ENCODE results near the gene FOXN1.
A peak's percentile ranks its signal among the peaks of the same experiment; 100 is the strongest.

Gene FOXN1

DNA sequence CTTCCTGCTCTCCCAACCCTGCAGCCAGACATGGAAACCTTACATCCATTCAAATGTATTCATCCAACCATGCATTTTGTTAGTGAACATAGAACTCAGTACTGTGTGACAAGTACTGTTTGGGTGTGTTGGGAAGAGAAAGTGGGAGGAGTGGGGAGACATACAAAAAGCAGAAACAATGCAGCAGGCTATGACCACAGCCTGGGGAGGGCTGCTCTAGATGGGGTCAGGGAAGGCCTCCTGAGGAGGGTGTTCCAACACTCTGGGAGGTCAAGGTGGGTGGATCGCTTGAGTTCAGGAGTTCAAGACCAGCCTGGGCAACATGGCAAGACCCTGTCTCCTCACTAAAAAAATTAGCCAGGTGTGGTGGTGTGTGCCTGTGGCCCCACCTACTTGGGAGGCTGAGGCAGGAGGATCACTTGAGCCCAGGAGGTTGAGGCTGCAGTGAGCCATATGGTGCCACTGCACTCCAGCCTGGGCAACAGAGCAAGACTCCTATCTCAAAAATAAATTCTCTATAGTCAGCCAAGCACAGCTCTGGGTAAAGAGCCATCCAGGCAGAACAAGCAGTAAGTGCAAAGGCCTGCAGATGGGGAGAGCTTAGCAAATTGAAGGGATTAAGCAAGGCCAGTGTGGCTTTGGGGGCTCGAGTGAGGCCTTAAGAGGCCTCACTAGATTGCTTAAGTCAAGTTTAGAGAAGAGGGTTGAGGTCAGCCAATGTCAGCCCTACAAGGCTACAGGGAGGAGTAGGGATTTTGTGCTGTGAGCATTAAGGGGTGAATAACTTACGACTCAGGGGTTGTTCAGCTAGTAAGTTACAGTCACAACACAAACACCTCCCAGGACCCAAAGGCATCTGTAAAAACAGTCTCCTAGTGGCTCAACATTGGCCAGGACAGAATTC, 27.2 kb upstream of the FOXN1 start:
- DNase-seq = no peak

DNA sequence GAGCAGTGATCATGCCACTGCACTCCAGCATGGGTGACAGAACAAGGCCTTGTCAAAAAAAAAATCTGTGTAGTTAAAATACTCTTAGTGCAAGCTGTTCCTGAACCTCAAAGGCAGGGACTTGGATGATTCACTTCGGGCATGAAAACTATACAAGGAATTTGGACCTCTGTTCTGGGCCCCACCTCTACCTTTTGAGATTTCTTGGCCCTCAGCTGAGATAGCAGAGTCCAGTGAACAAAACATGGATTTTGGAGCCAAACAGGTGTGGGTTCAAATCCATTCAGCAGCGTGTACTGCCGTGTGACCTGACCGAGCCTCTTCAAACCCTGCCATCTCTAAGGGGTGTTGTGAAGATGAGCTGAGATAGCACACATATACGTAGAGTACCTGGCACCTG, 25.9 kb upstream of the FOXN1 start:
- DNase-seq = no peak

DNA sequence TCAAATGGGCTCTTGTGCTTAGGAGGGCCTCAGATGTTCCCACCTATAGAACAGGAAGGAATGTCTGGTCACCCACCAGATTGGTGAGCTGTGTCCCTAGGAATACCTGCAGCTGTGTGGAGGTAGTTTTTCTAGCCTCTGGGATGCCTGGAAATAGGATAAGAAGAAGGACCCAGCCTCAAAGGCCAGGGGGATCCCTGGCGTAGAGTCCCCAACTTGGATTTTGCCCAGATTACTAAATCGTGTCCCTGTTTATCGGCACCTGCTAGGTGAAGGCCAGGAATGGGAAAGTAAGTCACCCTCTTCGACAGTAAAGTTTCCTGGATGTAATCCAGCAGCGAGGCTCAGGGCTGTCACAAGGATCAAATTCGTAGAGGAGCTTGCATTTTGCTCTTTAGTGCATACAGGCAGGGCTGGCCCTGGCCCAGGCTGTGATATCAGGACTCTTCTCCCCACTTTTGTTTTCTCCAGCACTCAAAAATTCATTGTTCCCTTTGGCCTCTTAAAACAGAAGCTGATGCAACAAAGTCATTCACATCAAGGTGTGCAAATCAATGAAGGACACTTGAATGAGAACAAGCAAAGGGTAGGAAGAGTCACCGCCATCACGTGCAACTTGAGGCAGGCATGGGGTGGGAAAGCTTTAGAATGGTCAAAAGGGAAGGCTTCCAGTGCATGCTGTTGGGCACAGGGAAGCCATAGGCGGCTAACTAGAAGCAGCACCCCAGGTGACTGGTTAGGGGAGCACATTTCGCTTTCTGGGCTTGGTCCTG, 25.2 kb upstream of the FOXN1 start:
- no peak for DNase-seq

DNA sequence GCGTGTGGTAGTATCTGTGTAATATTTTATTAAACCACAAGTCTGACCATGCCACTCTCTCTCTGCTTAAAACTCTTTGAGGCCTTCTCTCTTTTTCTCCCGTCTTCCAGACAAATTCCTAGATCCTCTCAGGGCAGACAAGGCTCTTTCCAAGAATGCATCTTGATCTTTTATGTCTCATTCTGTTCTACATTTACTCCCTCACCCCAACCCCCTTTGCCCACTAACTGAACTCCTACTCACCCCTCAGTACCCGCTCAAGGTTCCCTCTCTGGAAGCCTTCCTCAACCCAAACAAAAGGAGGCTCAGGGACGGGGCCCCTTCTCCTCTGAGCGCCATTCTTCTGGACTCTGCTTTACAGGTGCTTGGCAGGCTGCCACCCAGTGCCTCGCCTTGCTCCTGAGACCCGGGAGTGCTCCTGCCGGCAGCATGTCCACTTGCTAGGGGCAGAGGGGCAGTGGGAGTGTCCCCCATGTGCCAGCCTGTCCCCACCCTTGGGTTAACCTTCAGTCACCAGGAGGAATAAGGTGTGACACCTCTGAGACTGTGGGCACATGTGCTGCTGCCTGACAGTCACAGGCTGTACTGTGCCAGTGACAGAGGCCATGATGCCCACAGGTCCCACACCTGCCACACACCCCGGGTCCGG, 23.5 kb upstream of the FOXN1 start:
- DNase-seq = no peak

DNA sequence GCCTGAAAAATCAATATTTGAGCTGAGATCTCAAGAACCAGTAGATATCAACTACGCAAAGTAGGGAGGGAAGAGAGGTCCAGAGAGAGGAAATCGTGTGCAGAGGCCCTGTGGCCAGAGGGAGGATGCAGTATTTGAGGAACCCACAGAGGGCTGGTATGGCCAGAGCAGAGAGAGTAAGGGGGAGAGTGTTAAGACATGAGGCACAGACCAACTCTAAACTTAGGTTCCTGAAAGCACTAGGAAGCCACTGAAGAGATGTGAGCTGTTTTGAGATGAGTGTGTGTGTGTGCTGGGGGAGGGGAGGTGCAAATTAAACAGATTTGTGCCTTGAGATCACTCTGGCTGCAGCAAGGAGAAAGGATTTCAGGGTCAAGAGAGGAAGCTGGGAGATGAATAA, 21.9 kb upstream of the FOXN1 start:
- no peak for DNase-seq

DNA sequence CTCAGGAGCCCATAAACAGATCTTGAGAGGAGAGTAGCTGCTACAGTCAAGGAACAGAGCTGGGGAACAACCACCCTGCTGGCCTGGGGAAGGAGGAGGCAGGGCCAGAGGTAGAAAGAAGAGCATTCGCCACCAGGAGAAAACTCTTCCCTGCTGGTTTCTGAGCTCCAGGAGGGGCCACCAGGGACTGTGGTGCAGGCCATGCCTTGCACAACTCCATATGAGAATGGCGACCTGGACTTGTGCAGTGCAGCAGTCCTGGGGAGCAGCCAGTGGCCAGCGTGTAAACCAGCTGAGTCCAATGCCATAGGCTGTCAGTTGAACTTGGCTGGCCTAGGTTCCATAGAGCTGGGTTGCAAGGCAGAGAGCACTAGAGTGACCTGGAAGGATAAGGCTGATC, 21.1 kb upstream of the FOXN1 start:
- no peak for DNase-seq

DNA sequence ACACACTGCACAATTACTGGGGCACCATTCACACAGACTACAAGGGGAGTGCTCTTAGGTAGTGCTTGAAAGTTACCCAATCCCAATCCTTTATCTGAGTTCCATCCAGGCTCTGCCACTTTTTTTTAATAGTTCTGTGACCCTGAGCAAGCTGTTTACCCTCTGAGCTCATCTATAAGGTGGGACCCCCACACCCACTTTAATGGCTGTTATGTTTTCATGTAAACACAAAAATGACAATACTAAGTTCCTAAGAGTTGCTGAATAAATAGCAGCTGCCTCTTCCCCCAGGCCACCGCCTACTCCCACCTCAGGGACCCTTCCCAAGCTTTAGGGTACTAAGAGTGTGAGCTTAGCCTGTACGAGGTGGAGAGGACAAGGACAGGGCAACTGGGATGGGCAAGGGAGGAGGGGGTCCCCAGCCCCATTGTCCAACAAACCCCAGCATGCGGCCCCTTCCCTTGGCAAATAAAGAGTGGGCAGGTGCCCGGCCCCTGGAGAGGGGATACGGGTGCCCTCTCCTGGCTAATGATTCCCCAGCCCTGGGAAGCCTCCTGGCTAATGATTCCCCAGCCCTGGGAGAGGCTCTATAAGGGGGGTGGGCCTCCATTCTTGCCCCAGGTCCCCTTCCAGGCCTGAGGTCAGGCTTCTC, 18.1 kb upstream of the FOXN1 start:
- no peak for DNase-seq

DNA sequence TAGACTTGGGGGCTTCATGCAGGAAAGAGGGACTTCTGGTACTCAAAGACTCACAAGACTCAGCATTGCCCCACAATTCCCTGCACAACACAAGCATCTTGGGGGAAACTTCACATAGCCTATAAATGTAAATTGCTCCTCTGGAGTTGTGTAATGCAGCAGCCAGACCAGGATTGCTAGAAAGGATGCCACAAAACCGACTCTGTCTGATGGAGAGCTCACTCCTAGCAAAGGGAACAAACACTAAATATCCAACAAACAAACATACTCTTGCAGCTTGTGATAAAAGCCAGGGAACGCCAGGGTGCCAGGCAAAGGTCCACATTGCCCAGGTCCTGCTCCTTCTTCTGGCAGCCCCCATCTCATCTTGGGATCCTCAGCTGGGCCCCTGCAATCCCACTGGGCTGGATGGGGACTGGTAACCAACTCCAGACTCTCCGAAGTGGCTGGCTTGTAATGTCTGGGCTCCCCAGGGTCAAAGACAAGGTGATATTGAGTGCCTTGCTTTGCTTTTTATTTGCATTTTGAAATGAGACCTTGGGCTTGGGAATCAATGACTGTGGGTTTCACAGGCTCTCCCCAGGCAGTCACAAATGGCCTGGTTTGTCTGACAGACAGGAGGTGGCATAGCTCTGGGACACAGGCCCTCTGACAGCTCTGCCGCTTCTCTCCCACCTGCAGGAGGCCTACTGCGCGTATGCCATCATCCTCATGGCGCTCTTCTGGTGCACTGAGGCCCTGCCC, 17.4 kb upstream of the FOXN1 start:
- DNase-seq = no peak

DNA sequence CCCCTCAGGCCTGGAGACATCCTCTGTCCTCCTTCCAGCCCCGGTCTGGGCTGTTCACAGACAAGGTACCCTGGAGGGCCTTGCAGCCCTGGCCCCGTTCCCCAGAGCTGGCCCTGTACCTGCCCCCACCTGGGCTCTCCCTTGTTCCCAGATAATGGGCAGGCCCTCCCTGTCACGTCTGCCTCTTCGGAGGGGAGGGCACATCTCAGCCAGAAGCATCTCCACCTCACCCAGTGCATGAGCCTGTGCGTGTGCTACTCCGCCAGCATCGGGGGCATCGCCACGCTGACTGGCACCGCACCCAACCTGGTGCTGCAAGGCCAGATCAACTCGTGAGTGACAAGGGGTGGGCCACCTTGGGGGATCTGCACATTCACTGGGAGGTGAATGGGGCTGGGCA, 14.9 kb upstream of the FOXN1 start:
- no peak for DNase-seq

DNA sequence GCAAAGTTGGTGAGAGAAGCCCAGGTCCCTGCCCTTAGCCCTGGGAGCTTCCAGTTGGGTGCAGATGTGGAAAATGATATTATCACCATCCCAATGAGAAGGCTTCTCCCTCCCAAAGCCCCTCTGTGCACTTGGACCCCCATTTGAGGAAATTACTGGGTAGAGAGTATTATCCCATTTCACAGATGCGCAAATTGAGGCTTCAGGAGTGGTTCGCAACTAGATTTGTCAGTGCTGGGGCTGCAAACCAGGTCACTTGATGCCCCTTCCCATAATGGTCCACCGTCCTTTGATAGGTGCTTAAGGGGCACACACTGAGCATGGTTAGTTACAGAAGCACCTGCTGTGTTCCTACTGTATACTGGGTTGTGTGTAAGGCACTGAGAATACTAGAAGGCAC, 14.3 kb upstream of the FOXN1 start:
- DNase-seq = no peak

DNA sequence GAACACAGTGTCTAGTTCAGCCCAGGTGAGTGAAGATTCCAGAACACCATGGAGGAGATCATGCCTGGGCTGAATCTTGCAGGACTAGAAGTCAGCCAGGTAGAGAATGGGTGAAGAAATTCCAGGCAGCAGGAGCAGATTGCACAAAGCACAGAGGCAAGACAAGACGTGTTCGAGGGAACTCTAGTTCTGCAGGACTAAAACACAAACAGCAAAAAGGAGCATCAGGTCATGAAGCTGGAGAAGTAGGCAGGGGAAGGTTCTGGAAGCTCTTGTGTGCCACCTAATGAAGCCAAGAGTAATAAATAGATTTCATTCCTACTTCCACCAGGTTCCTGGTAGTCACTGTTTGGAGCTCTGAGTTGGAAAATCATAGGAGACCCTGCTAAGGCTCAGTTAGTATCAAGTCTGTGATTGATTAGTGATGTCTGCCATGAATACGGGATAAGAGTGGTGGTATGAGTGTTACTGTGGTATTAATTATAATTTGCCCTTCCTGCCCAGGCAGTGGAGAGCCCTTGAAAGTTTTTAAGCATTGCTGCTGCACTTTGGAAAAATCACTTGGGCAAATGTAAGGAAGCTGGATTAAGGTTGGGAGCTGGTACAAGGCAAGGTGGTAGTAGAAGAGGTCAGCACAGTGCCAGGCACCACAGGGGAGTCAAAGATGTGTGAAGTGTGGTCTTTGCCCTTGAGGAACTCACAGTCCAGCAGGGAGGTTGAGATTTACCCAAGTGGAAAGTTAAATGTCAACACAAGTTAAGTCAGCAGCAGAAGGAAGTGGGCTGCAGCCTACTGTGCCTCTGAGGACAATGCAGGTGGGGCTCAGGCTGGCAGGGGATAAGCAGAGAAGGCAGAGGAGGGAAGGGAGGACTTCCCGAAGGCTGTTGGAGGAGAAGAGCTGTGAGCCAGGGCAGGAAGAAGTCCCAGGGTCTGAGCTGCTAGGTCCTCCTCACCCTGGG, 13.5 kb upstream of the FOXN1 start:
- DNase-seq = no peak

DNA sequence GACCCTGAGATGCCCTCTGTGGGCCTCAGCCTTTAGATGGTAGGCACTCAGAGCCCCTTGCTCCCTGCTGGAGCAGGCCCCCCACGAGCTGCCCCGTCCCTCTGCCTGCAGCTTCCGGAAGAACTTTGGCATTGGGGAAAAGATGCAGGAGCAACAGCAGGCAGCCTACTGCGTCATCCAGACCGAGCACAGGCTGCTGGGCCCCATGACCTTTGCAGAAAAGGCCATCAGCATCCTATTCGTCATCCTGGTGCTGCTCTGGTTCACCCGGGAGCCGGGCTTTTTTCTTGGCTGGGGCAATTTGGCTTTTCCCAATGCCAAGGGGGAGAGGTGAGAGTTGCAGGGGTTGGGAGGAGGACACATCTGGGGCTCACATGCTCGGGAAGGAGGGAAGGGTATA, 12.7 kb upstream of the FOXN1 start:
- peak; percentile 71 for DNase-seq

DNA sequence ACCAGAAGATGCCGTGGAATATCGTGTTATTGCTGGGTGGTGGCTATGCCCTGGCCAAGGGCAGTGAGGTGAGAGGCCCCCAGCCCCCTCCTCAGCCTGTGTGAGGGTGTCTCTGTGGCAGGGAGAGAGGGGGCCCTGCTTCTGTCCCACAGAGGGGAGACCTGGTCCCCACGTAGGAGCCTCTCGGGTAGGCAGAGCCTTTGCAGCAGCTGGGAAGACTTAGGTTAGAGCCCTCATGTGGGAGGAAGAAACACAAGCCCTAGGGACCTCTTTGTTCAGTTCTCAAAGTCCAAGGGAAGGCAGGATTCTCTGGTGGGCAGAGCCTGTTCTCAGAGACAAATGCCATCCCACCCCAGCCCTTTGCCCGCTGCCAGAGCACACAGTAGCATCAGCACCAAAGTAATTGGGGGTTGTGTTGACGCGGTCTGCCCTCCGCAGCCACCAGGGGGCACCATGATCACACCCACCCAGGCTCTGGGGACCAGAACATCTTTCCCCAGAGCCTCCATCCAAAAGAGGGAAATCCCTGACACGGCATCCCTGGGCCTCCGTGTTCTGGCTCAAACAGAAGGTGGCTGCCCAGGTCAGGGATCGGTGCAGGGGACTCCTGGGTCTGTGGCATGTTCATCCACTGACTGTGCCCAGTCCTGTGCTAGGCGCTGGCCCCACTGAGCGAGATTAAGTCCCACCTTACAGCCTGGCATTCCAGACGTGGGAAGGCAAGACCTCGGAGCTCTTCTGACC, 11.5 kb upstream of the FOXN1 start:
- DNase-seq = peak; percentile 69

DNA sequence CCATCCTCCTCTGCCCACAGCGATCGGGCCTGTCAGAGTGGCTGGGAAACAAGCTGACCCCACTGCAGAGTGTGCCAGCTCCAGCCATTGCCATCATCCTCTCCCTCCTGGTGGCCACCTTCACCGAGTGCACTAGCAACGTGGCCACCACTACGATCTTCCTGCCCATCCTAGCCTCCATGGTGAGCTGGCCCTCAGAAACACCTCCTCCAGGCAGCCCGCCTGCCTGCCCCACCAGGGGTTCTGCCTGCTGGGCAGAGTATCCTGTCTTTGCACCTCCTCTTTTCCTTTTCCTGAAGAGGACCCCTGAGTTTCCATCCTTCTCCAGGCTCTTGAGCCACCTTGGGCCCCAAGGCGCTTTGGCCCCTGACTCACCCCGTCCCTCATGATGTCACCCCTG, 10.5 kb upstream of the FOXN1 start:
- no peak for DNase-seq

DNA sequence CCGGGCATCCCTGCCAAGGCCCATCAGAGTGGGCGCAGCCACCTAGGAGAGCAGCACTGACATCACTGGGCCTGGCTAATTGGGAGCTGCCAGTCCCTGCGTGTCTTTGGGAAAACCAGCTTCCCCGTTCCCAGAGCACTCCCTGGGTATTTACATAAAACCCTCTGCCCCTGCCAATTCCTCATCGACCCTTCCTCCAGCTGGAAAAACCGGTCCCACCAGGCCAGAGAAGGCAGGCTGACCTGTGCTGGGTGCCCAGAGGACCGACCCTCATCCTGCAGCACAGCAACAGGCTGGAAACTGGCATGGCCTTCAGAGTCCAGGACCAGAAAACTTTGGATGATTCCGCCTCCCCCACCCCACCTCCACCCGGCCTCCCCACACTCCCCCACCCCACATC, 8.2 kb upstream of the FOXN1 start:
- DNase-seq = no peak

DNA sequence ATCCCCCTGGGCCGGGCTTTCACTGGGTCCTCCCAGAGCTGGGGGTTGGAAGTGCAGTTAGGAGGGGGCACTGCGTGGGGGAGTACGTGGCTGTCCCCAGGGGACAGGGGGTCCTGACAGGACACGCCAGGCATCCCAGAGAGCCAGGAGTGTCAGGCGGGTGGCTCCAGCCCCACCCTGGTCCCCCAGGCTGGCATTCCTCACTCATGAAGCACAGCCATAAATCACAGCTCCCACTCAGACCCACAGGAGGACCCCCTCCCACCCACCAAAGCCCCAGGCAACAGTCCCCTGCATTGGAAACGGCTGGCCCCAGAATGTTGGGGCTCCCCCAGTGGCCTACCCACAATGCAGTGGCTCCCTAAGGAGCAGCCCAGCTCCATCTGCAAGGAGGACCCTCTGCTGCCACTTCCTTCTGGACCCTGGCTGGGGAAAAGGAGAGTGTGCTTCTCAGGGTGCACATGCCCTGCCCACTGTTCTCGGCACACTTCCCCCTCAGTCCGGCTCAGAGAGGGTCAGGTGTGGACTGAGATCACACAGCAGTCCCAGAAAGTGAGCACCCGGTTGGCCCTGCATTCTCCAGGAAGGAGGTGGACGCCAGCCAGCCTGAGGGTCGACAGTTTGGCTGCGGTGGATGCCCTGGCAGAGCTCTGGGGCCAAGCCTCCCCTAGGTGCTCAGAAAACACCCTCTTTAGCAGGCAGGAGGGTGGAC, 7.3 kb upstream of the FOXN1 start:
- DNase-seq = no peak

DNA sequence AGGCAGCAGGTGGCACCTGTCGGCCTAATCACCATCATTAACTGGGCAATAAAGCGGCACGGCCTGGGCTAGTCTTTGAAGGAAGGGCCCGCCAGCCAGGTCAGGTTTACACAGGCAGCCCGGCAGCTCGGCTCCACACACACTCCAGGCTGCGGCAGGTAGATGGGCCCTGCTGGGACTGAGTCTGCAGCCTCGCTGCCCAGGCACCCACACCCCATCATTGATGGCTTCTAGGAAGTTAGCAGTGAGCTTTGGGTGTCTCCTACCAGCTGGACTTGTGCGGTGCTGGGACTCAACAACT, 6.8 kb upstream of the FOXN1 start:
- no peak for DNase-seq

DNA sequence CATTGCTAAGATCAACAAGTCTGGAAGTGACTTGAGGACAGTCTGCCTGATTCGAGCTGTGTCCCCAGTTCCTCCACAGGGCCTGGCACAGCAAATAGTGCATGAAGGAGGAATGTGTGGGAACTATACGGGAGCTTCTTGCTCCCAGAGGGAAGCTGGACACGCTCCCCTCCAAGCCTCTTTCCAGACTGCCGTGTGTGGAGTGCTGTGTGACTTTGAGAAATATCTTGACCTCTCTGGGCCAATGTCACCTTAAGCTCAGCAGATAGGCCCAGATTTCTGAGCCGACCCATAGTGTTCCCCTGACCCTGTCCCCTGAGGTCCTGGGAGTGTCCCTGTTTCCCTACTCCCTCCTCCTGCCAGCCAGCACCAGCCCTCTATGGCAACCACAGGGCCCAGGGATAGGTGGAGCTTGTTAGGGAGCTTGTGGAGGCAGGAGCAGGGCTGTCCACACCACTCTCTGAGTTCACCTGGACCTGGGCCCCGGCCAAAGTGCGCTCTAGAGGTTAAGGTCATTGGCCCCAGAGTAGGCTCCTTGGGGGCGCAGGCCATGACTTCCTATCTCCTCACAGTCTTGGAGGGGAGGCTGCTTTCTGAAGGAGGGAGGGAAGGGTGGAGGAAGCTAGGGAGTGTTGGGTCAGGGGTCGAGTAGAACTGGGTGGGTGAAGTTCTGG, 6.3 kb upstream of the FOXN1 start:
- no peak for DNase-seq

DNA sequence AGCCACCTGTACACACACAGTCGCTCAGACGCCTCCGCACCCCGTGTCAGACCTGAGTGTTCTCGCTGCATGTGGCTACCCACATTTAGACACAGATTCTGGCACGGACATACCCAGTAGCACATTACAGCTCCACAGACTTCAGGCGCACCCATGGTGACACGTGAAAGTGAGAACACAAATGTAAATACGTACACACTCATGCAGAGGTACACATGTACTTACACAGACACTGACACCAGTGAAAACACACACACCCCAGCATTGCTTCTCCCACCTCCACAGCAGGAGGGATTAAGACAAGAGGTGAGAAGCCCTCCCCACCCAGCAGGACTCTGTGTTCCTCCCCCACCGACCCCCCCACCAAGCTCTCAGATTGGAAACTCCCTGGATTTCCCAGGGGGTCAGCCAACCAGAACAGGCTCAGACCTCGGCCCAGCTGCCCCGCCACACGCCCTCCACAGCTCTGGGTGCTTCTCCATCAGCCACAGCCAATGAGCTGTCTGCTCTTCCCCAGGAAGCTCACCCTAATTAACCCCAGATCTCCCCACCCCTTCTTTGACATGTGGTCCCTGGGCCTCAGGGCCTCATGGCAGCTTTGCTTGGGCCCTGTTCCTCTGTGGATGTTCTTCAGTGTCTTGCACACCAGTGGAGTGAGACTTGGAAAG, 5.3 kb upstream of the FOXN1 start:
- no peak for DNase-seq

All from EL (cell line).